HEK293 (cell line): ENCODE data around the gene PRKCE.

Experiments
- CTCF ChIA-PET: fragments of 350-600 bp; formaldehyde crosslinking; extraction: SDS; loops from one replicate; lab custom pipeline; 2021; ENCODE audit warnings: antibody characterized with exemption; lab: Yijun Ruan, JAX
- POLR2A ChIA-PET: fragments of 300-600 bp; formaldehyde crosslinking; extraction: SDS; loops from one replicate; lab custom pipeline; 2020; ENCODE audit warnings: antibody characterized with exemption, inconsistent platforms; lab: Yijun Ruan, JAX
- H3K27ac ChIP-seq: fragments of 200-500 bp; sonication (Bioruptor generic); 2 replicates; pipeline ENCODE4 v1.5.1; 2014; ENCODE audit warnings: low read depth, low read length, control low read depth, inconsistent platforms; ENCODE audit errors: extremely low read depth
- H3K36me3 ChIP-seq, 2 experiments: fragments of 200-500 bp in 1 of 2; sonication (Bioruptor generic) in 1 of 2; 1 replicate in 1 of 2; 2 replicates in 1 of 2; pipeline ENCODE4 v1.5.1; 2014 to 2017; ENCODE audit warnings: inconsistent platforms in 2 of 2, low read length in 2 of 2; ENCODE audit not compliant: control insufficient read depth in 2 of 2, insufficient read depth in 1 of 2
- H3K4me1 ChIP-seq: fragments of 200-500 bp; sonication (Bioruptor generic); 2 replicates; pipeline ENCODE4 v1.5.1; 2014; ENCODE audit warnings: mild to moderate bottlenecking, low read length, inconsistent platforms; ENCODE audit not compliant: control insufficient read depth, insufficient read depth
- H3K4me3 ChIP-seq: 2 replicates; pipeline ENCODE4 v1.5.1; 2011; ENCODE audit warnings: low read depth, mild to moderate bottlenecking, control low read depth, low read length, moderate library complexity
- H3K9me3 ChIP-seq: fragments of 200-500 bp; sonication (Bioruptor generic); 2 replicates; pipeline ENCODE4 v1.5.1; 2014; ENCODE audit warnings: low read depth, low read length, inconsistent platforms; ENCODE audit not compliant: control insufficient read depth, insufficient read depth
- GLI4 ChIP-seq: fragments of 450-650 bp; formaldehyde crosslinking; IDR thresholded peaks from 2 replicates; pipeline ENCODE4 v1.5.1; 2016; ENCODE audit warnings: missing biosample characterization, missing genetic modification characterization
- IKZF3 ChIP-seq: fragments of 450-650 bp; IDR thresholded peaks from 2 replicates; pipeline ENCODE4 v1.5.0; 2018; ENCODE audit warnings: missing biosample characterization, mild to moderate bottlenecking, missing genetic modification characterization, moderate library complexity
- MZF1 ChIP-seq: fragments of 450-650 bp; formaldehyde crosslinking; IDR thresholded peaks from 2 replicates; pipeline ENCODE4 v1.5.1; 2017; ENCODE audit warnings: missing biosample characterization, missing genetic modification characterization, borderline replicate concordance
- OSR2 ChIP-seq: fragments of 450-650 bp; formaldehyde crosslinking; IDR thresholded peaks from 2 replicates; pipeline ENCODE4 v1.5.1; 2016; ENCODE audit warnings: missing biosample characterization, missing genetic modification characterization
- WT1 ChIP-seq: fragments of 450-650 bp; formaldehyde crosslinking; IDR thresholded peaks from 2 replicates; pipeline ENCODE4 v1.5.1; 2016; ENCODE audit warnings: missing biosample characterization, missing genetic modification characterization
- ZBTB21 ChIP-seq: fragments of 450-650 bp; formaldehyde crosslinking; IDR thresholded peaks from 2 replicates; pipeline ENCODE4 v1.5.1; 2017; ENCODE audit warnings: missing biosample characterization, missing genetic modification characterization
- ZFHX2 ChIP-seq: fragments of 450-650 bp; formaldehyde crosslinking; conservative IDR thresholded peaks from 2 replicates; pipeline ENCODE4 v1.5.1; 2016; ENCODE audit warnings: missing biosample characterization, missing genetic modification characterization
- ZIC2 ChIP-seq: fragments of 450-650 bp; formaldehyde crosslinking; IDR thresholded peaks from 2 replicates; pipeline ENCODE4 v1.5.1; 2016; ENCODE audit warnings: missing biosample characterization, missing genetic modification characterization
- ZNF112 ChIP-seq: fragments of 450-650 bp; formaldehyde crosslinking; IDR thresholded peaks from 2 replicates; pipeline ENCODE4 v1.5.0; 2017; ENCODE audit warnings: missing biosample characterization, missing genetic modification characterization
- ZNF132 ChIP-seq: fragments of 450-650 bp; formaldehyde crosslinking; IDR thresholded peaks from 2 replicates; pipeline ENCODE4 v1.5.1; 2017; ENCODE audit warnings: missing biosample characterization, missing genetic modification characterization, borderline replicate concordance
- ZNF157 ChIP-seq: fragments of 450-650 bp; formaldehyde crosslinking; IDR thresholded peaks from 2 replicates; pipeline ENCODE4 v1.5.1; 2016; ENCODE audit warnings: missing biosample characterization, missing genetic modification characterization
- ZNF202 ChIP-seq: fragments of 450-650 bp; formaldehyde crosslinking; IDR thresholded peaks from 2 replicates; pipeline ENCODE4 v1.5.1; 2016; ENCODE audit warnings: missing biosample characterization, missing genetic modification characterization, borderline replicate concordance
- ZNF391 ChIP-seq: fragments of 450-650 bp; formaldehyde crosslinking; IDR thresholded peaks from 2 replicates; pipeline ENCODE4 v1.5.1; 2016; ENCODE audit warnings: low read depth, missing biosample characterization, missing genetic modification characterization, borderline replicate concordance
- ZNF423 ChIP-seq: fragments of 450-650 bp; formaldehyde crosslinking; IDR thresholded peaks from 2 replicates; pipeline ENCODE4 v1.5.1; 2016; ENCODE audit warnings: missing biosample characterization, missing genetic modification characterization
- ZNF518A ChIP-seq: fragments of 450-650 bp; formaldehyde crosslinking; conservative IDR thresholded peaks from 2 replicates; pipeline ENCODE4 v1.5.1; 2016; ENCODE audit warnings: low read depth, missing biosample characterization, missing genetic modification characterization
- ZNF571 ChIP-seq: fragments of 450-650 bp; formaldehyde crosslinking; IDR thresholded peaks from 2 replicates; pipeline ENCODE4 v1.5.0; 2017; ENCODE audit warnings: missing biosample characterization, missing genetic modification characterization
- ZNF654 ChIP-seq: fragments of 450-650 bp; formaldehyde crosslinking; IDR thresholded peaks from 2 replicates; pipeline ENCODE4 v1.5.1; 2016; ENCODE audit warnings: low read depth, missing biosample characterization, missing genetic modification characterization
- ZNF658 ChIP-seq: fragments of 450-650 bp; formaldehyde crosslinking; IDR thresholded peaks from 2 replicates; pipeline ENCODE4; 2016; ENCODE audit warnings: missing biosample characterization, missing genetic modification characterization
- ZNF791 ChIP-seq: fragments of 450-650 bp; formaldehyde crosslinking; IDR thresholded peaks from 2 replicates; pipeline ENCODE4 v1.5.1; 2016; ENCODE audit warnings: missing biosample characterization, missing genetic modification characterization
- TF ChIP-seq, protein P1 (sequence below): fragments of 450-650 bp; formaldehyde crosslinking; IDR thresholded peaks from 2 replicates; pipeline ENCODE4 v1.5.1; 2016; ENCODE audit warnings: missing biosample characterization, missing genetic modification characterization, borderline replicate concordance

The PRKCE gene

DNA sequence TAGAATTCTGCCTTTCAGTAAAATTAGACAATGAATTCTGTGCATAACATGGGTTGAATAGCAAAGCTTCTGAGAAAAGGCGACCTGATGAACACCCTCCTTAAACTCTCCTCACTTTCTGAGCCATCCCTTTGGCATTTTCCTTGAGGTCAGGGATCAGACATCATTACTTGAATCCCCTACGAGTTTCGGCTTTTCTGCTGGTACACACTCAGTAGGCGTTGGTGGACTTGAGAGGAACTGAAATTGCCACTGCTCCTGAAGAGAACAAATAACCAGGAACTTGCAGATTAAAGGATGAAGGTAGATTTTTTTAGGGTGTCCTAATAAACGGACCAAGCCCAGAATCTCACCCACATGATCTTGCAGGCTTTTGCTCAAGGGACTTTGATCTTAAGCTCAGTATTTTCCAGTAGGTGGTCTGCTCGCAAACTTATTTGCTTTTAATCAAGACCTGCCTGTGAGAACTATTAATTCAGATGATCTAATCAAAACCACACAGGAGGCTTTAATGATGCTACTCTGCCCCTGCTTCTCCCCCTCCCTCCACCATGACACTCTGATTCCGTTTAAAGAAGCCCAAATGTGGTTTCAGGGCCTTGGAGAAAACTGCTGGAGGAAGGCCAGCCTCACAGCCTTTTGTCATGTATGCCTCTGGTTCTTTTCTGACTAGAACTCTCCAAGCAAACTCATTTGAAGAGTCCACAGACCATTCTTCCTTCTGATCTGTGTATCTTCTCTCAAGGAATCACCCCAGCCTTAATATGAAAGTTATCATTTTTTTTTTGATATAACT is 124.9 kb downstream of the PRKCE start:
- CTCF ChIA-PET = interaction anchor here (0.6 to 1.4 kb wide), 2 partner anchors 113 to 130 kb away, joined by 4 read pairs; no protein-coding TSS in a partner anchor
- Histone ChIP-seq H3K27ac (no peak overlapping the region), H3K9me3 (no peaks in the 10 kb centered on the region), H3K4me3 (no peak overlapping the region), H3K36me3 (no peaks in the 10 kb centered on the region), H3K4me1 (no peaks in the 10 kb centered on the region)
- TF ChIP-seq OSR2 (peak; percentile 21; the same call in 1 of the 2 replicates), ZBTB21 (tag by site-specific recombination) (no peak), ZFHX2 (tag by site-specific recombination) (no peak), IKZF3 (tag by site-specific recombination) (no peak), ZNF391 (tag by site-specific recombination) (no peak), GLI4 (tag by site-specific recombination) (no peak), ZNF791 (tag by site-specific recombination) (no peak)
- TF ChIP-seq, all 188 proteins: peak for 1
- POLR2A ChIA-PET = no interaction called here

DNA sequence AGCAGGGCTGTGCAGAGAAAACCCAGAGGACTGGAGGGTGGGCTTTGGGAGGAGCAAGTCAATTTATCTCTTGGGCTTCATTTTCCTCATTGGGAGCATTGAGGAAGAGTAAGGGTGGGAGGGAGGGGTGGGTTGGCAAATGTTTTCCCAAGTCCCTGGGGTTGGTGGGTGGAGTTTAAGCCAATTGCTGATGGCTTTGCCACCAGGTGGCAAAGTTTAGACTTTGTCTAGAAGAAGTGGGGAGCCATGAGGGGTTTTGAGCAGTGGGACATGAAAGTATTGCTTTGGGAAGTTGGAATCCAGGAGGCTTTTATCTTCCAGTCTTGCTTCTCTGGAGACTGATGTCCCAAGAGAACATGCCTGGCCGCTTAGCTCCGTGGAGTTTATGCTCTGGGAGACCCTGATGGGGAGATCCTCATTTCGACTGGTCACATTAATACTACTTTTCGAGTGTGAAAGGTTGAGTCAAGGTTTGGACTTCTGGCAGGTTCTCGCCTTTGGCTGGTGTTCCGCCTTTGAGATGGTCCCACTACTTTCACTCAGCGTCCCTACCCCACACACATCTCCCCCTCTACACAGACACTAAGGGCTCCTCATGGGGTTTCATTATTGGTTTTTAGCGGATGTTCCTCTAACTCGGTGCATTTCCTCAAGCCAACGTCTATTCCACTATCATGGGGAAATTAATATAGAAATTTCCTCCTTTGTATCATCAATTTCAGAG is 126.7 kb downstream of the PRKCE start:
- CTCF ChIA-PET = interaction anchor here (0.6 to 3.9 kb wide), 37 partner anchors 7 to 648 kb away, joined by 3 to 39 read pairs (median 4); no protein-coding TSS in a partner anchor
- no peaks in the 10 kb centered on the region for H3K9me3 ChIP-seq
- no peaks in the 10 kb centered on the region for H3K36me3 ChIP-seq
- POLR2A ChIA-PET = interaction anchor here (0.6 kb wide), 1 partner anchor 126 kb away, joined by 3 read pairs; no protein-coding TSS in a partner anchor
- TF ChIP-seq, protein P1, sequence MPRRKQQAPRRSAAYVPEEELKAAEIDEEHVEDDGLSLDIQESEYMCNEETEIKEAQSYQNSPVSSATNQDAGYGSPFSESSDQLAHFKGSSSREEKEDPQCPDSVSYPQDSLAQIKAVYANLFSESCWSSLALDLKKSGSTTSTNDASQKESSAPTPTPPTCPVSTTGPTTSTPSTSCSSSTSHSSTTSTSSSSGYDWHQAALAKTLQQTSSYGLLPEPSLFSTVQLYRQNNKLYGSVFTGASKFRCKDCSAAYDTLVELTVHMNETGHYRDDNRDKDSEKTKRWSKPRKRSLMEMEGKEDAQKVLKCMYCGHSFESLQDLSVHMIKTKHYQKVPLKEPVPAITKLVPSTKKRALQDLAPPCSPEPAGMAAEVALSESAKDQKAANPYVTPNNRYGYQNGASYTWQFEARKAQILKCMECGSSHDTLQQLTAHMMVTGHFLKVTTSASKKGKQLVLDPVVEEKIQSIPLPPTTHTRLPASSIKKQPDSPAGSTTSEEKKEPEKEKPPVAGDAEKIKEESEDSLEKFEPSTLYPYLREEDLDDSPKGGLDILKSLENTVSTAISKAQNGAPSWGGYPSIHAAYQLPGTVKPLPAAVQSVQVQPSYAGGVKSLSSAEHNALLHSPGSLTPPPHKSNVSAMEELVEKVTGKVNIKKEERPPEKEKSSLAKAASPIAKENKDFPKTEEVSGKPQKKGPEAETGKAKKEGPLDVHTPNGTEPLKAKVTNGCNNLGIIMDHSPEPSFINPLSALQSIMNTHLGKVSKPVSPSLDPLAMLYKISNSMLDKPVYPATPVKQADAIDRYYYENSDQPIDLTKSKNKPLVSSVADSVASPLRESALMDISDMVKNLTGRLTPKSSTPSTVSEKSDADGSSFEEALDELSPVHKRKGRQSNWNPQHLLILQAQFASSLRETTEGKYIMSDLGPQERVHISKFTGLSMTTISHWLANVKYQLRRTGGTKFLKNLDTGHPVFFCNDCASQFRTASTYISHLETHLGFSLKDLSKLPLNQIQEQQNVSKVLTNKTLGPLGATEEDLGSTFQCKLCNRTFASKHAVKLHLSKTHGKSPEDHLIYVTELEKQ = no peak
- TF ChIP-seq ZNF658 (tag by site-specific recombination) = no peak
- no peak for TF ChIP-seq ZIC2 (tag by site-specific recombination)
- TF ChIP-seq ZNF157 (tag by site-specific recombination) = no peak
- TF ChIP-seq MZF1 = no peak
- TF ChIP-seq ZNF112 = no peak
- no peak for TF ChIP-seq ZNF571 (tag by site-specific recombination)
- no peak for TF ChIP-seq ZNF423 (tag by site-specific recombination)
- TF ChIP-seq ZNF518A (tag by site-specific recombination) = no peak
- no peak for TF ChIP-seq ZNF202 (tag by site-specific recombination)
- TF ChIP-seq ZNF654 (tag by site-specific recombination) = no peak
- TF ChIP-seq ZNF132 (tag by site-specific recombination) = no peak
- no peak for TF ChIP-seq WT1 (tag by site-specific recombination)
- H3K4me1 ChIP-seq = no peaks in the 10 kb centered on the region; the same call in 1 of the 2 replicates
- H3K4me3 ChIP-seq = no peak overlapping the region
- H3K27ac ChIP-seq = no peak overlapping the region
